Endometrium (tissue), 2 donors: ENCODE measurements around the gene EFEMP1.

ENCODE experiments used
- FAIRE-seq: peaks from 2 replicates; lab custom pipeline; 2012; peaks lifted over from hg19 to GRCh38; lab: Jason Lieb, UNC
- donor health status: control.
- donor health status: control.

EFEMP1 gene

DNA sequence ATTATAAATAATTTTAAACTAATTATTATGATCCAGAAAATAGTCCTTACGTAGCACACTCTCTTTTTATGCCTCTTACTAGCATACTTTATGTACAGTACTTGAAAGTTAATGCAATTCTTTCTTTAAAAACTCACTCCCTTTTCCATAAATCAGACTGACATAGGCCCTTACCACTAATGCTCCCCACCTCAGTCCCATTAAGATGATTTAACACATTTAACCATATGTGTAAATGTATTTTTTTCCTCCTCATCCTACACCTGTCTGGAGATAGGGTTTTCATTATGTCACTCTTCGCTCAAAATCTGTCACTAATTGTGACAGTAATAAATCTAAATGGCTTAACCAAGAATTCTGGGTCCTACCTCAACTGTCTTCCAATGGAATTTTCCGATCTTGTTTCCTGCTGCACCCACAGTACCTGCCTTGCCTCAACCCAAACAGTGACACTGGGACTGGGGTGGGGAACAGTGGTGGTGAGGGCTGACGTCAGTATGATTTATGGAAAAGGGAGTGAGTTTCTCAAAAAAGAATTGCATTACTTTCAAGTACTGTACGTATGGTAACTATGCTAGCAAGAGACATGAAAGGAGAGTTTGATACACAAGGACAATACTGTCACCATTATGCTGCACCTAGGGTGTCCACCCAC is 25.1 kb downstream of the EFEMP1 start:
- FAIRE-seq: no peak

- FAIRE-seq: no peak
Observed at GRCh38 chr2:55896633-55897032, 26.9 kb downstream of the EFEMP1 start.

GRCh38 chr2:55894720-55895119 is 28.9 kb downstream of the EFEMP1 start:
- FAIRE-seq: no peak

- FAIRE-seq: no peak
Observed at GRCh38 chr2:55891671-55892094, 31.9 kb downstream of the EFEMP1 start.

- FAIRE-seq: no peak
Observed at GRCh38 chr2:55888936-55889335, 34.6 kb downstream of the EFEMP1 start.

DNA sequence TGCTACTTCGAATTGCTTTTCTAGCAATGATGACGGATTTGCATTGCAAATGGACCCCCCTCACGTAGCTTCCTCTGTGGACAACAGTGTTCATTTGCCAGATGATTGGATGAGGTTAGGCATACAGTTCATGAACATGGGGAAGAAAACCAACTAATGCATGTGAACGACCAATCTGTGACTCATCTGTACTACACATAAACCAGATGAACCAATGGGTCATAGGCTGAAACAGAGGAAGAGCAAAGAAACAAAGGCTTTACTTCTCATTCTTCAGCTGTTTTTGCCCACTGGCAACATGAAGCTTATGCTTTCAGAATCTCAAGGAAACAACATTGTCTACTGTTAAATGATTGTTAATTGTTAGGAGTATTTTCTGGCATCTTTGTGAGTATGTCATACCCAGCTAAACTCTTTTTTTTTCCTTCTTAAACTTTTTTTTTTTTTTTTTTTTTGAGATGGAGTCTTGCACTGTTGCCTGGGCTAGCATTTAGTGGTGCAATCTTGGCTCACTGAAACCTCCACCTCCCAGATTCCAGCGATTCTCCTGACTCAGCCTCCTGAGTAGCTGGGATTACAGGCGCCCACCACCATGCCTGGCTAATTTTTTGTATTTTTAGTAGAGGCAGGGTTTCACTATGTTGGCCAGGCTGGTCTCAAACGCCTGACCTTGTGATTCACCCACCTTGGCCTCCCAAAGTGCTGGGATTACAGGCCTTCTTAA is 35.5 kb downstream of the EFEMP1 start:
- no peak for FAIRE-seq

DNA sequence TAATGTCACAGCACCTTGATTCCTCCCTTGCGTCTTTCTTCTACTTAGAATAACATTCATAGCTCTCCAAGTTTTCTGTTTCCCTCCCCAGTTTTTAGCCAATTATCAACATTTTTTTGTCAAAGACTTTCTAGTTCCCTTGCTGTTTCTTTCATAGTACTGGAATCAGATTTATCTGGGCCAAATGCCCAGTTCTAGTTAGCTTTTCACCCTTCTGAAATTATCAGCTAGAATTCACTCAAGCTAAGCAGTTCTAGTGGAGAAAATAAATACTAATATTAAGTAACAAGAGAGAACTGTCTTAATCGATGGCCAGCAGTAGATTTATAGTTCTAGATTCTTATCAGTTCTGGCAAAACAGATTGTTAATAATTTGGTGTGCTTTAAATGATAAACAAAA is 36.2 kb downstream of the EFEMP1 start:
- peak; percentile 8 for FAIRE-seq

DNA sequence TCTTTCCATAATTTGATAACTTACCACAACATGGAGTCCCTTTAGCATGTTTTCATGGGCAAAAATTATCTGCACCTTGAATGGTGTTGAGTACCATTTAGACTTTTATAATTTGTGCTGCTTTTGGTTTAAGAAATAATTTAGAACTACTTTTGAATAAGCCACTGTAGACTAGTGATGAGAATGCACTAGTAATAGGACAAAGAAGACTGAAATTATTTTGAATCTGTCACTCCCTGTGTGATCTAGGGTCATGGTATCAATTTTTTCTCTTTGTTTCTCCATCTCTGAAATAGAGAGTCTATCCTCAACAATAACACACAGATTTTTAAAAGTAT is 37.7 kb downstream of the EFEMP1 start:
- FAIRE-seq: no peak

DNA sequence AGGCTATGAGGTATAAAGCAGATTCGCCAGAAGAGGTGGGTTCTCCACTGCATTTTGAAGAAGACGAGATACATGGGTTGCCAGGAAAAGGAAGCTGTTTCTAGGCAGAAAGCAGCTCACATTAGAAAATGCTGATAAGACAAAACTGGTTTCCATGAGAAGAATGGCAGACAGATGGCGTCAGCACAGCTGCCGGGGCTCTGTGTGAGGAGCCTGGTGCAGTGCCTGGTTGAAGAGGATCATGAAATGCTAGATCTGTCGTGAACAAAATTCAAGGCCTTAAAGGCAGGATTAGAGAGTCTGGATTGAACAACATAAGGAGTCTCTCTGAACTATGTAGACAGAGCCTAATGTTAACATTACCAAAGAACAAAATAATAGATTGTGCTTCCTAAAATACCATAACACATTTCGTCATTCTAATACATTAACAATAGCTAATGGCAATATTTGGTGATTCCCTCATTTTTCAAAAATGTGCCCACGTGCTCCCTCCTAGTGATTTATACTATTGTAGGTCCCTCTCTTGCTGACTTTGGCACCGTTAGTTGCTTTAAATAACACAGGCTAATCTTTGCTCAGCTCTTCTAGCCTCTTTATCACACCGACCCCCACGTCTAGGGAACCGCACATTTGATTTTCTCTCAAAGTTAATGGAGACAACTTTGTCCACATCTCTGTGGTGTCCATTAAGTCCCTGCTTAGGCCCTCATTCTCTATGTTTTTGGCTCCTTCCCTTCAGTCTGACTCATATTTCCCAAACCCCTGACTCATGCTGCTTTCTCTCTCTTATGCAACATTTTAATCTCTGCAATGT is 38.2 kb downstream of the EFEMP1 start:
- FAIRE-seq: no peak

- no peak for FAIRE-seq
Observed at GRCh38 chr2:55883829-55884228, 39.8 kb downstream of the EFEMP1 start.

DNA sequence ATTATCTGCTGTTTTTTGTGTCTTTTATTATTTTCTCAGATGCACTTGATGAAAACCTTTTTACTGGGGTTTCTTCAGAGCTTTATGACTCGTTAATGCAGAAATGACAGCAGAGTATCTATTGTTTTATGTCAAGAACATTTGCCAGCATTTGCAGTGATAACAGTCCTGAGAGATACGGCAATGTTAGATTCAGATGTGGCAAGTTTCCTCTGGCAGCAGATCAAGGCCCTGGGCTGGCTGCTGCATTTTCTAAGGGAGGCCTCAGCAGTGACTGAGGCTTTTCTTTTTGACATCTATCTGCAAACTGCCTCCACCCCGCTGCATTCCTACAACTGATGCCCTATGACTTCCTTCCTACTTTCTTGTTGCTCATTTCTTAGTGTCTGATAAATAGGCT is 40.2 kb downstream of the EFEMP1 start:
- no peak for FAIRE-seq

GRCh38 chr2:55882954-55883353 is 40.6 kb downstream of the EFEMP1 start:
- no peak for FAIRE-seq

- FAIRE-seq: no peak
Observed at GRCh38 chr2:55880416-55881143, 43.0 kb downstream of the EFEMP1 start.

DNA sequence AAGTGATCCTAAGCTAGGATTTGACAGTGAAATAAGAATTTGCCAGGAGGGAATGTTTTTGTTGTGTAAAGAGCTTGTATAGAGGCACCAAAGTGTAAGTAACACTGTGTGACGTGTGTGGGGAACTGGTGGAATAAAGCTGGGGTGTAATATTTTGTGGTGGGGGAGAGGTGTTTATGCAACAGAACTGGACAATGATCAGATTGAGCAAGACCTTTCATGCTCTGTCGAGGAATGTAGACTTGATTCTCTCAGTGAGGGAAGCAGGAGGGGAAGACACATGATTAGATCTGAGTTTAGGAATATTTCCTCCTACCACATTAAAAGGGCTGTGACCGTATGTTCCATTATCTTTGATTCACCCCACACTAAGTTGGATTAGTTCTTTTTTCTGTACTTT is 43.6 kb downstream of the EFEMP1 start:
- FAIRE-seq: no peak

DNA sequence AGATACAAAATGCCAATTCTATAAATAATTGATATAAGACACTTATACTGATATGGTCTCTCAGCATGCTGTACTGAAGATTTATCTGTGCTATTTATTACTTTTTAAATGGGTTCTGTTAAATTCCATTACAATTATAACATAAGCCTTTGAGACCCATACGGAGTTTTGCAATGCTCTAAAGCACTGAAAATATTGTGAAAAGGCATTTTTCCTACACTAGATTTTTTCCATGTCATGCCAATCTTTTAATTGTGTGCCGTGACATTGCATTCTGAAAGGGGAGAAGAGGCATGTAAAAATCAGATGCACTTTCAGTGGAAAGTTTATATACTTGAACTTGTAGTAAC is 46.5 kb downstream of the EFEMP1 start:
- no peak for FAIRE-seq

DNA sequence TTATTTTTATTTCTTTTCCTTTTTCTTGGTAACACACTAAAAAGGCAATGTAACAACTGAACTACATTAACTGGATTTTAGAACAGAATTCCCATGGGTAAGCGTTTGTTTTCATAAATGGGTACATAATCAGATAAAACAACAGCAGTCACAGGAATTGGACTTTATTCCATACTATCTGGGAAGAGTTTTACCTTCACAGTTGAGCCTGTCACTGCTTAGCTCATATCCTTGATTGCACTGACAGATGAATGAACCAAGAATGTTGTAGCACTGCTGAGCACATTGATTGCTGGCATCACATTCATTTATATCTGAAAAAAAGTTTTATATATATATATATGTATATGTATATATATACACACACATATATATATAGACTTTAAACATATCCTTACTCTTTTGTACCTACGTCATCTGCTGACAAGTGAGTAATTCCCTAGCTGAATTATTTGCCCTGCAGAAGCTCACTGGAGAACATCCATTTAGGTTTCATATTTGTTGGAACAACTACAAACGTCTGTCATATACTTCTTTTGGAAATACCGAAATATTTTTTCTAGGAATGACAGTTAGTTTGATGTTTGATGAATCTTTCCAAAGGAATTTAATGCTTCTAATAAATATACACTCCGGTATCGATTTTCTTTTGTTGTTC is 47.0 kb downstream of the EFEMP1 start:
- FAIRE-seq: no peak

DNA sequence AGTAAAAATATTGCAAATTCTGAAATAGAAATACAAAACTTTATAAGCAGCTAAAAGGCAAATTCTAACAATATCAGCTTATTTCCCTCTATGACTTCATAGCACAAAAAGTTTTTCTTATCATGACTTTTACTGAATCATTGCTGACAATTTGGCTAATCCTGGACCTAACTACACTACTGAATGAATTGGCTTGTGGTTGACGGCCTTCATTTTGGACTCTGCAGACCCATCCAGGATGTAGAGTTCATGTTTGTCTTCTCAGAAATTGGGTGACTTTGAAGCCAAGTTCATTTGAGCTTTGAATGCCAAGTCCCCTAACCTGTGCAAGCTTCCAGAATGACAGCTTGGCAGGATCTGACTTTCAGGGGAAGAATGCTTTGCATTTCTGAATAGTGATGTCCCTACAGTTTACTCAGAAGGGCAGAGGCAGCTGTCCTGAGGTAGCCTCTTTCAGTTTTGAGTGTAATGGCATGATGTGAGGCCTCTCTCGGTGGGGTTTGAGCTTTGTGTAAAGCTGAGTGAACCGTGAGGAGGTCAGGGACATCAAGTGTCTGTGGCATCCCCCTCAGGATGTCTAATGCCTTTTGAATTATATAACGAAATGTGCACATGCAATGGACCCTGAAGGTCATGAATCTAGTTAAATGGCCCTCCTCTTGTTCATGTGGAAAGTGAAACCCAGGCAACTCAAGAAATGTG is 48.0 kb downstream of the EFEMP1 start:
- FAIRE-seq: no peak

- FAIRE-seq: no peak
Observed at GRCh38 chr2:55874338-55874737, 49.2 kb downstream of the EFEMP1 start.

DNA sequence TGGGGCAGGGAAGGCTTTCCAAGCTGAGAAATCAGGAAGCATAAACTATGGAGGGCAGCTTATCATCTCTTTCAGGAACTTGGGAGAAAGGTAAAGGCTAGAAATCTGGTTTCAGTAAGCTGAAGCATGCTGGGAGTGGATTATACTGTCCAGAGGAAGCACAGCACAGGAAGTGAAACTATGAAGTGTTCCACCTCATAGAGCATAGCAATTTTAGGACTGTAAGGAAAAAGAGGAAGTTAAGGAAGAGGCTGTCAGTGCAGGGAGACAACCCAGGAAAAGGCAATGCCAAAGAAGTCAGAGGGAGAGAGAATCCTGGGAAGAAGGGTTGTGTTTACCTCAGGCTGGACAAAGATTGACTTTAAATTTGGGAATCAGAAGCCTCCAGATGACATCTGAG is 51.9 kb downstream of the EFEMP1 start:
- no peak for FAIRE-seq

DNA sequence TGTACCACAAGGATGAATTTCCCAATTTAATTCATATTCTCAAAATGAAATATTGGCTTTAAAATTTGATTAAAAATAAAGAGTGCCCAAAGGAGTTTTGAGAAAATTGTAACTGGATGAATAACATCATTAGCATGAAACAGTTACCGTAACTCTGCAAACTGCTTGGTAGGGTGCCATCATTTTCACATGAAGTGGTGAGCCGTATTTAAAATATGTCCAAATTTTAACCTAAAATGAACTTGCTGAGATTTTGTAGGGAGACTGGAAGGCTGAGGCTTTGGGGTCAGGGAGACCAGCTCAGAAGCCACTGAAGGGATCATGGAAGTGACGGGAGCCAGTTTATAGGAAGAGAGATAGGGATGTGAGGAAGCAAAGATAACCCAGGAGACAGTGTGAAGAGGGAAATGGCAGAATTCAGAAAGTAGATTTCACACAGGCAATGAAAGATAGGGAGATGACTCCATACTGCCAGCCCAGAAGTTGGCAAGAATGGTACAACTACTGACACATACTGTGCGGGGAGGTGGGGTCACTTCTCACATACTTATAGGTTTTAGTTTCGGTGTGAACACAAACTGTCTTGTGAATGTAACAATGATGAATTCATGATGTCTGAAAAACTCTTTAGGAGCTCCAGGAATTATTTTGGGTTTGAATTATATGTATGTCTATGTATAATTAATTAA is 53.8 kb downstream of the EFEMP1 start:
- no peak for FAIRE-seq
